Thoracic aorta (tissue), 2 donors: ENCODE measurements around the gene NUP62CL. TPM values are rescaled to one million over a fixed set of nuclear protein-coding genes. Genes with fewer than 3 reads are reported as not detected.
A peak's percentile ranks its signal among the peaks of the same experiment; 100 is the strongest.

ENCODE experiments used
- ATAC-seq: fragments of 150-250 bp; one replicate; pipeline ENCODE4 v1.8.0; 2017; ENCODE audit warnings: low read depth; ENCODE audit not compliant: insufficient number of reproducible peaks, low FRiP score
- DNase-seq: peaks from one replicate; pipeline ENCODE4 v3.0.0-alpha.2; 2020; ENCODE audit warnings: low spot score
- H3K27ac ChIP-seq, 2 donors: fragments of 200-600 bp; sonication (generic); 1 replicate in 1 of 2; 2 replicates in 1 of 2; pipeline ENCODE4 v1.5.1; 2016; ENCODE audit warnings: mild to moderate bottlenecking in 2 of 2, moderate library complexity in 2 of 2
- H3K27me3 ChIP-seq: fragments of 200-600 bp; sonication (generic); replicated peaks from 2 replicates; pipeline ENCODE4 v1.6.0; 2016; ENCODE audit warnings: mild to moderate bottlenecking; ENCODE audit not compliant: insufficient read depth
- H3K36me3 ChIP-seq: fragments of 200-600 bp; sonication (generic); one replicate; pipeline ENCODE4 v1.5.1; 2016
- H3K4me1 ChIP-seq, 2 donors: fragments of 200-600 bp; sonication (generic); 1 replicate in 1 of 2; 2 replicates in 1 of 2; pipeline versions ENCODE4 v1.5.1 to v1.6.0; 2016; ENCODE audit warnings: low read depth in 2 of 2, mild to moderate bottlenecking in 1 of 2; ENCODE audit not compliant: control insufficient read depth in 1 of 2
- H3K4me3 ChIP-seq: fragments of 200-600 bp; sonication (generic); 2 replicates; pipeline ENCODE4 v1.5.1; 2016; ENCODE audit warnings: mild to moderate bottlenecking
- H3K9me3 ChIP-seq: fragments of 200-600 bp; sonication (generic); 2 replicates; pipeline ENCODE4 v1.5.1; 2016
- CTCF ChIP-seq: fragments of 200-600 bp; sonication (generic); IDR thresholded peaks from one replicate; pipeline ENCODE4 v1.5.1; 2019; ENCODE audit warnings: antibody characterized with exemption
- total RNA-seq, 2 donors: library from RNA; depleted of rRNA; stranded (reverse); fragments of >200 nt; gene quantifications; one replicate each; pipeline versions ENCODE4 v1.1.0 to v1.2.3, GENCODE V29; 2016

The NUP62CL gene
- total RNA-seq, 2 donors from 2014 or later, result not detected

- no peaks in the 10 kb centered on the region for H3K36me3 ChIP-seq
- no peaks in the 10 kb centered on the region for H3K9me3 ChIP-seq
- no peak for TF ChIP-seq CTCF
- DNase-seq (no peak), ATAC-seq (no peak)
- no peak overlapping the region for H3K4me3 ChIP-seq
- H3K27me3 ChIP-seq, result no peaks in the 10 kb centered on the region
- H3K27ac ChIP-seq, result no peak overlapping the region
- no peaks in the 10 kb centered on the region for H3K4me1 ChIP-seq
Measured at GRCh38 chrX:107123750-107124149, 82.5 kb downstream of the NUP62CL start.

GRCh38 chrX:107119283-107119682, 87.0 kb downstream of the NUP62CL start:
- H3K4me3 ChIP-seq, result peak overlapping the region; percentile 71
- DNase-seq, result no peak
- H3K27ac ChIP-seq, result peak overlapping the region in 1 of 2 donors; percentile 59
- H3K27me3 ChIP-seq, result no peaks in the 10 kb centered on the region
- TF ChIP-seq CTCF, result no peak
- peaks cover 13% of the 10 kb centered on the region for H3K36me3 ChIP-seq
- no peaks in the 10 kb centered on the region for H3K9me3 ChIP-seq
- no peak for ATAC-seq
- peaks cover 4 to 6% of the 10 kb centered on the region in 2 donors for H3K4me1 ChIP-seq

GRCh38 chrX:107118322-107119147, 87.7 kb downstream of the NUP62CL start, which contains the start of gene RBM41:
Gene RBM41, minus strand, starts transcription at chrX:107118822. Its CDS starts 49 bp downstream, at chrX:107118773.
- no peaks in the 10 kb centered on the region for H3K9me3 ChIP-seq
- H3K4me1 ChIP-seq, result peaks cover 4 to 6% of the 10 kb centered on the region in 2 donors
- peak within 1 kb of the TSS; percentile 71 for H3K4me3 ChIP-seq
- TF ChIP-seq CTCF, result no peak
- peak within 1 kb of the TSS in 1 of 2 donors; percentile 59 for H3K27ac ChIP-seq
- H3K36me3 ChIP-seq, result peaks cover 13% of the 10 kb centered on the region
- ATAC-seq (peak; percentile 73), DNase-seq (peak; percentile 24)
- no peaks in the 10 kb centered on the region for H3K27me3 ChIP-seq

GRCh38 chrX:107117993-107118321, 88.3 kb downstream of the NUP62CL start:
- Histone ChIP-seq H3K4me3 (peak overlapping the region; percentile 71), H3K36me3 (peaks cover 13% of the 10 kb centered on the region), H3K27ac (peak overlapping the region in 1 of 2 donors; percentile 59), H3K9me3 (no peaks in the 10 kb centered on the region), H3K4me1 (peaks cover 4 to 6% of the 10 kb centered on the region in 2 donors), H3K27me3 (no peaks in the 10 kb centered on the region)
- no peak for TF ChIP-seq CTCF
- no peak for ATAC-seq
- no peak for DNase-seq

GRCh38 chrX:107107459-107107858, 98.8 kb downstream of the NUP62CL start:
- DNase-seq (no peak), ATAC-seq (no peak)
- Histone ChIP-seq H3K27ac (no peak overlapping the region), H3K36me3 (no peaks in the 10 kb centered on the region), H3K4me1 (no peaks in the 10 kb centered on the region), H3K4me3 (no peak overlapping the region), H3K27me3 (no peaks in the 10 kb centered on the region), H3K9me3 (no peaks in the 10 kb centered on the region)
- no peak for TF ChIP-seq CTCF
